GM21576 (cell line): ENCODE measurements around the gene HRH2.

Experiments
- ATAC-seq: cut with Tn5 transposase; IDR thresholded peaks from one replicate; pipeline ENCODE4 v1.9.1; 2021; ENCODE audit warnings: mild to moderate bottlenecking, moderate library complexity; ENCODE audit not compliant: unreplicated experiment

The HRH2 gene

DNA sequence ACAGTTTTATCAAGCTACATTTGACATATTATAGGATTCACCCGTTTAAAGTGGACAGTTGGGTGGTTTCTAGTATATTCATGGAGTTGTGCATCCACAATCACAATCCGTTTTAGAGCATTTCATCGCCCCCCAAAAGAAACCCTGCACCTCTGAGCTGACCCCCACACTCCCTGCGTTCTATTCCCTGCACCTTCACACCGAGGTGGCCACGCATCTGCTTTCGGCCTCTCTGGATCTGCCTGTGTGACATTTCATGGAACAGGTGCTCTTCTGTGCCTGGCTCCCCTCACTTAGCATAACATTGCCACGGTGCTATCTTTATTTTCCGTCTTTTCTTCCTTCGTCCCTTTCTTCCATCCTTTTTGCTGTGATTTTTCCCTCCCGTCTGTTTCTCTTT is 32.7 kb downstream of the HRH2 start:
- ATAC-seq: no peak

DNA sequence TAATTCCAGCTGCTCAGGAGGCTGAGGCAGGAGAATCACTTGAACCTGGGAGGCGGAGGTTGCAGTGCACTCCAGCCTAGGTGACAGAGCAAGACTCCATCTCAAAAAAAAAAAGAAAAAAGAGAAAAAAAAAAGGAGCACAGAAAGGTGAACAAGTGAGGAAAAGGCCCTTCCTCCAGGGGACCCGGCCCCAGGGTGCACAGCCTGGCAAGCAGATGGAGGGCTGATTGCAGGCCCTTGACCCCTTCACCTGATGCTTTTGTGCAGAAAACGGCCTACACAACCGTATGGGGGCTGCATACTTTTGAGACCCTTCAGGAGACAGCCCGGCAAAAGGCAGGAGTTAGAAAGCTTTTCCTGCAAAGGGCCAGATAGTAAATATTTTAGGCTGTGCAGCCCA is 33.9 kb downstream of the HRH2 start:
- no peak for ATAC-seq

DNA sequence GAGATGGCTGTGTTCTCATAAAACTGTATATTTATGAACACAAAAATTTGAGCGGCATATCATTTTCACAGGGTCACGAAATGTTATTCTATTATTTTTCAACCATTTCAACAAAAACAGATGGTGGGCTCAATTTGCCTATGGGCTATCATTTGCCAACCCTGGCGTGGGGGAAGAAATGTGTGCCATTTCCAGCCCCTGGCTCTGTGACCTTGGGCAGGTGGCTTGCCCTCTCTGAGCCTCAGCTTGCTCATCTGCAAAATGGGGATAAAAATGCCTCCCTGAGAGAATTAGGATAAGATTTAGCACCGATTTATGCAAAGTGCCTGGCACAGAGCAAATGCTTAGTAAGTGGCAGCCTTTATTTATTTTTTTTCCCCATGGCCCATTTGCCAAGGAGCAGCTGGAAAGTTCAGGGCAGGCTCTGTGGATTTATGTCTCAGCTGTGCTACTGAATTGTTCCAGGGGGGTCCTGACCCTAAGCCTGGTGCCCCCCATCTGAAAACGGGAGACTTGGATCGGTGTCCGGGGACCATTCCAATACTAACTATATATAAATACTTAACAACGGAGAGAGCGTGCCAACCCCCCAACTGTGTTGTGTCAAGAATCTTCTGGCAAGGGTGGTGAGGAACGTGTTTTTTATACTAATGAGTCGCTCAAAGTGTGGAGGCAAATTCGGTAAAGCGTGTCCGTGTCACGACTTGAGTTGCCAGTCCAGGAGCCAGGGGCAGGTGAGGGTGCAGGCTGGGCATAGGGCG is 34.5 kb downstream of the HRH2 start:
- ATAC-seq: no peak

DNA sequence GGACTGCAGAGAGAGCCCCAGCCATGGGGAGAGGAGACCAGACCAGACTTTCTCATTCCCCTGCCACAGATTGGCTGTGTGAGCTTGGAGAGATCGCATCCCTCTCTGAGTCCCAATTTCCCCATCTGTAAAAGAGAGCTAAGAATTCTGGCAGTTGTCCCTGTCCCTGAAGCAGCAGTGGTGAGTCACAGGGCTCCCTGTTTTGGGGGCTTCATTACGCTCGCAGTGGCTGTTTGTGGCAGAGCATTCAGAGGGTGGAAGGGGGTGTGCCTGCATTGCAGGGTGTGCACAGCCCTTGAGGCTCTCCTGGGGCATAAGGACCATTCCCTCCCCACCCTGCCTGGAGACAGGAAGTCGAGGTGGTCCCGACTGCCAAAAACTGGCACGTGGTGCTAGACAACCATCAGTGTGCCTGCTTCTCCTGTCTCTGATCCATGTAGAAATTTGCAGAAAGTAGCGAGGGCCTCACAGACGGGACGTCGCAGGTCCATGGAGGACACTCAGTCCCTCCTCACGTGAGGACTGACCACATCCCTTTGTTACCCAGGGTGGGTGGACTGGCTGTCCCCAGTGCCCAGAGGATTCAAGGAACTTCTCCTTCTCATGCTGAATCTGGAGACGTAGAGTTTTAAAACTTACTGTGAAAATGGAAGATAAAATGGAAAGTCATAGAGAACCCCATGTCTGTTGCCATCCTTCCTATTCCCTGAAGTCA is 35.3 kb downstream of the HRH2 start:
- ATAC-seq: no peak

DNA sequence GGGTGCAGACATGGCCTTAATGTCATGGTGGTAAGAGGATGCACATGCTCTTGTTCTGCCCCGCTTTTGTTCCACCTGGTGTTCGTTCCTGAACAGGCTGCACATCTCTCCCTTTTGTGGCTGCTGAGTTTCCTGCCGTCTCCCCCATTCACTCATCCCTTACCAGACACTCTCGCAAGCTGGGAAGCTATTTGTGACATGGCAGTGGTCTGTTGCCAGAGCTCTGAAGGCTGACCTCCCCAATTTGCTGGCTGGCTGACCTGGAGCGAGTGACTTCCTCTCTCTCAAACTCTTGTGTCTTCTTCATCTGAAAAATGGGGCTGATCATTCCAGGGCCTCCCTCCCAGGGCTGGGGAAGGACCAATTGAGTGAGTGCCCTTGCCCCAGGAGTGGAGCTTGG is 35.9 kb downstream of the HRH2 start:
- no peak for ATAC-seq

DNA sequence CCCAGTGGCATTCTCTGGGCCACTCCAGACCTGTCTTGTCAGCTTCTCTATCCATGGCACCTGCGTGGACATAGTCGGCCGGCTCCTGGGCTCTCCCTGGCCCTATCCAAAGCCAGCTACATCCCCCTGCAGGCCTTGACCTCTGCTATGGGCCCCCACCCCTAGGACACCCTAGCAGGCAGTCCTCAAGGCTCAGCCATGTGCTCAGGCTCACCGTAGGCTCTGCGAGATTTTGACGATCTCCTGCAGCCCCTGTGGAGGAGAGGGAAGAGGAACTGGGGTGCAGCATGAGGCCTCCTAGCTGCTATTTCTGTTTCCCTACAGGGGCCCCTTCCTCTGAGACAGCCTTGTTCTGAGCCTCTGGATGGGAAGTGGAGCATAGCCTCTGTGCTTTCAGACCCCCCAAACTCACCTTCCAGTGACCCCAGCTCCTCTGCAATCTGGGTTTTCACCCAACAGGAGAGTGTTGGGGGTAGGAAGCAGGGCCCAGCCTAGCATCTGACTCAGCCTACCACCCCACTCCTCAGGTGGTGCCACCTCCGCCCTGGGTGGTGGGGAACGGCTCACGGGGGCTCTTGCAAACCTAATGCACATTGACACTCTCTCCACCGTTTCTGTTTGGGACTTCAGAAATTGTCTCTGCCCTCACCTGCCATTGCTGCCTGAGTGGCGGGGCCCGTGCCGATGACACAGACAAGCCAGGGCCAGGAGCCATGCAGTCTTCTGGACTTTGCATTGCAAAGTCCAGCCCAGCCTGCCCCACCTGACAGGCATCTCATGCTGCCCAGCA is 36.7 kb downstream of the HRH2 start:
- no peak for ATAC-seq

DNA sequence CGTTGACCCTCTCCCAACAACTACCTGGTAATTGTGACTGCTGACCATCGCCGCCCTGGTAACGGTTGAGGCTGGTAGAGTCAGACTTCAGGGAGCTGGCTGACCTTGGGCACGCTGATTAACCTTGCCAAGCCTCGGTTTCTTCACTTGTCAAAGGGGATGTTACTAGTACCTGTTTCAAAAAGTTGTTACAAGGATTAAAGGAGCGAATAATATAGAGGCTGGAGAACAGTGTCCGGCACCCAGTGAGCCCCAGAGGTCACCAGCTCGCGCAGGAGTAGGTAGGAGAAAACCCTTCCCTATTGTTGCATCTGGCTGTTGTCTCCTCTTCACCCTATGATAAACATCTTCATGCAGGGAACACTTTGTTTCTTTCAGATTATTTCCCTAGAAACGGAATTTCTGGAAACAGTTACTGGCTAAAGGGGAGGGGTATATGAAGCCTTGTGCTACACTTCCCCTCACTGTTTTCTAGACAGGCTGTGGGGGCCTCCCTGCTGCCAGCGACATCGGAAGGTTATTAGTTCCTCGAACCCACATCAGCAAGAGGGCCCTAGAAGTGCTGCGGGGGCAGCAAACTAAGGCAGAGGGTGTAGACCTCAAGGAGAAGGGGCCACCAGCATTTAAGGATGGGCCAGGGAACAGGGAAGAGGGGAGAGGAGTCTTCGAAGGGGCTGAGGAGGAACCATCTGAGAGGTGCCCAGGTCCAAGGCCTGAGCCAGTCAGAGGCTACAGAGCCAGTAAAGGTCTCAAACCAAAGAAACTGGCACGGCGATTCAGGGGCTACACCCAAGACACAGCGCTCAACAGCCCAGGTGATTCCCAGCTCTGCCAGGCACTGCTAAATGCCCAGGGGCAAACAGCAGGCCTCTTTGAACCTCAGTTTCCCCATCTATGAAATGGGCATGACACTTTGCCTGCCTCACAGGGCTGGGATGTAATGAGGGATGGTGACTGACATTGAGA is 37.6 kb downstream of the HRH2 start:
- no peak for ATAC-seq

DNA sequence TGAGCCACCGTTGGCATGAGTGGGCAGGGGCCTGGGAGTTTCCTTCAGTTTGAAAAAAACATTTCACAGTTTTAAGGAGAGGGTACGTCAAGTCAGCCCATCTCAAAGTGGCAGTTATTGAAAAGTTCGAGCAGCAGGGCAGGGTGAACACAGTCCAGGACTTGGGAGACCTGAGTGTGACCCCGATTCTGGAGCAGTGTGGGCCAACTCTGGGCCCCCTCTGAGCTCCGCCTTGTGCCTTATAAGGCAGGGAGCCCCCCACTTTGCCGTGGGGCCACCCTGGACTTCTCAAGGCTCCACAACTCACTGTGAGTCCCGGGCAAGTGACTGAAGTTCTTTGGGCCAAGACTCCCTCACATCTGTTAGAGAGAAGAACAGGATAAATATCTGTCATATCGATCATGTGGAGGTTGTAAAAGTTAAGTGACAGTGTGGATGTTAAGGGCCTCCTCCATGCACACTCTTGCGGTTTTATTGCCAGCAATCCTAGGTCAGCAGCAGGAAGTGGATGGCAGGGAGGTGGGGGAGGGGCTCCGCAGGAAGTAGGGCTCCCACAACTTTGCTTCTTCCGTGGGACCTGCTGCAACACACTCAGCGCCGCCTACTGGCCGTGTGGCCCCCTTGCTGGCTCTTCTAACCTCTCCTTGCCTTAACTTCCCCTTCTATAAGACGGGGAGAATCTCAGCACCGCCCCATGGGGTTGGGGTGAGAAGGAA is 38.4 kb downstream of the HRH2 start:
- no peak for ATAC-seq

DNA sequence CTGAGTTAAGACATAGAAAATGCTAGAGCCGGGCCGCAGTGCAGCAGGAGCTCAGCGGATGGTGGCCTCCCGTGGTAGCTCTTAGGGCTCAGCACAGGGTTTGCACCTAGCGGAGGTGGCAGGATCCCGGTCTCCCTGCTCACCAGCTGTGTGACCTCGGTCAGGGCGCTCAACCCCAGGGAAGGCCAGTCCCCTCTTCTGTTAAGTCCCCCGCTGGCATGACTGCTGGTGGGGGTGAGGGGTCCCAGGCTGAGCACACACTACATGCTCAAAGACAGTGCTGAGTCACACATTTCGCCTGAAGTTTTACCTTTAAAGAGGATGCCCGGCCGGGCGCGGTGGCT is 39.0 kb downstream of the HRH2 start:
- no peak for ATAC-seq

DNA sequence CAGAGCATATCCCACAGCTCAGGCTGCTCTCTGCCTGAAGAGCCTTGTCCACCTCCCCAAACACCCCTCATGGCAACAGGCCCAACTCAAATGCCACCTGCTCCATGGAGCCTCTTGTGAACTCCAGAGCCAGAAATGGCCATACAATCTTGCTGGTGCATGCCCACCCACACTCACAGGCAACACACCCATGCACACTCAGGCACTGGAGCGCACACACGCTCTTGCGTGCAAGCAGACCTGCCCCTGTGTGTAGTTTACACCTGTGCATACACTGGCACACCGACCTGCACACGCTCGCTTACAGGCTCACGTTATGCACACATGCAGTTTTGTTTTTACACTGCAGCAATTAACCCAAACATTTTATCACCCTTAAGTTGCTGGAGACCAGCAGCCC is 40.0 kb downstream of the HRH2 start:
- ATAC-seq: no peak

DNA sequence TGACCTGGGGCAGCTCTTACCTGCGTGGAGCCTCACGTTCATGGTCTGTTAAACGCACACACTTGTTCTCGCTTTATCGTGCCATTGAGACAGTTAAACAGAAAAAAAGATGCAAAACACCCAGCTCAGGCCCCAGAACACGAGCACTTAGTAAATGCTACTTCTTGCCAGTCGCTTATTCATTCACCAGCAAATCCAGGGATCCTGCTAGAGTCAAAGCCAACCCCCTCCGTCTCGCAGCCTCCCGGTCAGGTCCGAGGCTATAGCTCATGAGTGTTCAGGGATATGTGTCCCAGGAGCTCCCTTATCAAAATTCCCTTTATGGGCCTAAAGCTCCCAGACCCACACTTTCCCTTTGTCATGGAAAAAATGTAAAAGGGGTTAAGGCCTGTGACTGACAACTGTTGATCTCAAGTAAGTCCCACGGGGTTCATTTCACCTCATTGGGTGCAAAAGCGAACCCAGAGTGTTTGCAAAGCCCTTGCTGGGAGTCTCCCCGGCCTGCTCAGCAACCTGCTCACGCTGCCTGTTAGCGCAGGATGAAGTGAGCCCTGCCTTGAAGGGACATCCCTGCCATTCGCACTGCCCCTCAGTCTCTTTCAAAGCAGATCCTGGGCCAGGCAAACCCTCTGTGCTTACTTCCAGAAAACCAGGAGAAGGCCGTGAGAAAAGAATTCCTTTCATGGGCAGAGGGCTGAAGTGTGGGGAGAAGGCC is 40.7 kb downstream of the HRH2 start:
- ATAC-seq: no peak

DNA sequence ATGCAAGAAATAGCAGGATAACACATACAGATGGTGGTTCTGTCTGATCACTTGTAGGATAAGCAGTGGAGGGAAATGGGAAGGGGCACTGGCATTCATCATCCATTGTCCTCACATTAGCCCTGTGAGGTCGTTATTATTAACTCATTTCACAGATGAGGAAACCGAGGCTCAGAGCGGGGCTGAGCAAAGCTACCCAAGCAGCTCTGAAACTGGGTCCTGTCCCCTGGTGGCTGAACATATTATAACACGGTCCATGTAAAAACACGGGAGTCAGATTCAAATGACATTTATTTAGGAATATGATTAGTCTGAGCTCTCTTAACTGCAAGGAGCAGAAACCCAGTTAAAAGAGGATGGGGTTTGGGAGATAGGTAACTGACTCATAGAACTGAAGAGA is 43.1 kb downstream of the HRH2 start:
- ATAC-seq: no peak

DNA sequence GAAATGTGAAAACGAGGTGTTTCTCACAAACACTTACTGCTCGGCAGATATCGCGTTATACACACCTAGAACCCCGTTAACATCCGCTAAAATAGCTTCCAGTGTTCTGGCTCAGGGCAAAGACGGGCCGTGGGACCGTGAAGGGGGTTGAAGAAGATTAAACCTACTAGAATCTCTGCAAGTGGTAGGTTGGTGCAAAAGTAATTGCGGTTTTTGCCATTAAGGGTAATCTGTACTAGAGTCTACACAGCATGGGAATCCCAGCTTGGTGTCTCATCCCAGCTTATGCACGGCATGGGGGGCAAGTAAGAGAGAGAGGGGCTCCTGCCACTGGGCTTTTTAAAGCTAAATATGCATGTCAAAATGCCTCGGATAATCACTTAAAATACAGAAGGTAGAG is 43.9 kb downstream of the HRH2 start:
- ATAC-seq: no peak

DNA sequence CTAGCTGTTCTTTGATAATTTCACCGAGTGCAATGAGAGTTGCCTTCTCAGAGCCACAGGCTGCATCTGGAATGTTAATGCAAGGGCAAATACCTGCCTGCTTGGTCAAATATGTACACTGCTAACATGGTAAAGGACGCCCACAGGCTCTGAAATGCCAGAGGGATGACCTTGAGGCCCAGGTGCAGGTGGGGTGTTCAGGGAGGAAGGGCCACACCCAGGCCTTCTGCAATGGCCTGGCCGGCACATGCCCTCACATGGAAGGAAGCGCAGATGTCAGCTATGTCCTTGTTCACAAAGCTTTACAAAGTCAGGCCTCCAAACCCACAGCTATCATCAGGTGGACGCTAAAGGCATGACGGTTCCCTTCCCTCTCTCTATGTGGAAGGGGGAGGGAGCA is 48.6 kb downstream of the HRH2 start:
- no peak for ATAC-seq

DNA sequence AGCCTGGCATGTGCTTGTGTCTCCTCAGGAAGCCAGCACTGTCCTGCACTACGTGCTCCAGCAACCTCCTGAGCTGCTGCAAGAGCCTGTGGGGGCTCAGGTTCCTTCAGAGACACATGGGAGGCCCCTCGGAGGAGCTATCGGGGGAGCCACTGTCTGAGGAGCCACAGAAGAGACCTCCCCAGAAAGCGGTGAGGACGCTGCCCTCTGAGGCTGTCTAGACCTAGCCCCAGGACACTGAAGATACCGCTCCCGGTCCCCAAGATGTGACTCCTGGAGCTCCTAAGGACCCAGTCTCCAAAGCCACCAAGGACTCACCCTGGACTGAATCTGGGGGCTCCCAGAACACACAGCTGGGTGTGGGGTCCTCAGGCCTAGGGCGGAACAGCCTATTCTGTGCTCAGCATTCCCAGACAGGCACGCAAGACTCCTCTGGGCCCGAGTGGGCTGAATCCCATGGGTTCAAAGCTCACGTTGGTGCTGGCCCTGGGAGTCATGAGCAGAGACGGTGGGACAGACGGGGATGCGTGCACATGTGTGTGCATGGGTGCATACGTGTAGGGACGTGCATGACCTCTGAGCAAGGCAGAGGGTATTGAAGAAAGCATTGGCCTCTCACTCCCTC is 50.0 kb downstream of the HRH2 start:
- ATAC-seq: no peak

DNA sequence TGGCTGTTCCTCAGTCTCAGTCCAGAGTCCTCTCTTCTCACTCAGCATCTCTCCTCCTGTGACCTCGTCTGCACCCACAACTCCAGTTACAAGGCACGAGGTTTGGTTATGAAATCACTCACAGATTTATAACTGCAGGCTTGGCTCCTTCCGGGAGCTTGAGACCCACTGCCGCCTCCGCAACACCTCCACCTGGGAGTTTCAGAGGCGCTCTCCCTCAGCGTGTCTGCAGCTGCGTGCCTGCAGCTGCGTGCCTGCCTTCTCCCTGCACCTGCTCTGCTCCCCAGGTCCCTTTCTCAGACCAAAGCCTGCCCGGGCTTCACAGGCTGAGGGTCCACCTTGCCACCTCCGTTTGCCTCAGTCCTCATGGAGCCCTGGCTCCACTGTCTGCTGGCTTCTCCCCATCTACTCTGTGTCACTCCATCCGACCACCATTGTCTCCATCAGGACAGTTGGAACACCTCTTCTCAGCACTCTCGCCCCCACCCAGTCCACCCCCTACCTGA is 51.5 kb downstream of the HRH2 start:
- ATAC-seq: no peak

DNA sequence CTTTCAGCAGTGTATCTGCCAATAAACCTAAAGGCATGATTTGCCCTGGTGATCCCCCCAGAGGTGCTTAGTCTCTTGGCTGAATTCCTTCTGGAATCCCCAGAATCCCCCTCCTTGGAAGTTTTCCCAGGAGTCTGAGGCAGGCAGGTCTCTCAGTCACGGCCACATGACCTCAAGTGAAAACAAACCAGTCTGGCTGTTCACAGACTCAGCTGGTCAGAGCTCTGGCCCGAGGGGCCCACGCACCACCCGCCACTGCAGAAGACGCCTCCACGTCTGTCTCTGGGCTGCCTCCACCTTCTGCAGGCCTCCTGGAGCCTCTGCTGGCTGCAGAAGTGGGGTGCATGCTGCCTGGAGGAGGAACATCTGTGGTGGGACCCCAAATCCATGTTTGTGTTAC is 52.5 kb downstream of the HRH2 start:
- ATAC-seq: no peak

DNA sequence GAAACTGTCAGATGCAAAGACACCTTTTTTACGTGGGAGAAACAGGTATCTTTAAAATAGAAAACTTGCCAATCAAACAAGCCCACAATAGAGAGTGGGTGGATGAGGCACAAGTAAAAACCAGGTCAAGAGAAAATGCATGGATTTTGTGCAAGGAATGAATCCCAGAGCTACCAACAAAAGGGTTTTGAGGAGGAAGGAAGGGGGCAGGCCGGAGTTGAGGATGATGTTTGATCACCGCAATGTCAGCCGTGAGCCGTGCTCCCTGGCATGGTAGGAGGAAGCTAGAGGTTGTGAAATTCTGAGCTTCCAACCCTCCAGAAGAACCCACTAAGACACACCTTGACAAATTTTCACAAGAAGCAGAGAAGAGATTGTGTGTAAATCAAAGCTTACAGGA is 53.2 kb downstream of the HRH2 start:
- ATAC-seq: no peak
